ENCODE results near the gene ANAPC4.

Gene ANAPC4

GRCh38 chr4:25379591-25379990, 2.5 kb downstream of the ANAPC4 start:
- DNase-seq, result no peak

DNA sequence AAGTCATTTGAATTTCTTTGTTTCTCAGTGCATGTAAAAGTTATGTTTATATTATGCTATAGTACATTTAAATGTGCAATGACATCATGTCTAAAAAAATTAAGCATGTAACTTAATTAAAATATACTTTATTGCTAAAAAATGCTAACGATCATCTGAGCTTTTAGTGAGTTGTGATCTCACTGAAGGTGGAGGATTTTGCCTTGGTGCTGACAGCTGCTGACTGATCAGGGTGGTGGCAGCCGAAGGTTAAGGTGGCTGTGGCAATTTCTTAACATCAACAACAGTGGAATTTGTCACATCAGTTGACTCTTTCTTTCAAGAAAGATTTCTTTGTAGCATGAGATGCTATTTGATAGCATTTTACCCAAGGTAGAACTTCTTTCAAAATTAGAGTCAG, 6.6 kb downstream of the ANAPC4 start:
- no peak for DNase-seq

- no peak for DNase-seq
These were observed 9.9 kb downstream of the ANAPC4 start for GRCh38 chr4:25386926-25387325.

GRCh38 chr4:25397305-25397704, 20.2 kb downstream of the ANAPC4 start:
- no peak for DNase-seq

GRCh38 chr4:25399510-25399909, 22.4 kb downstream of the ANAPC4 start:
- DNase-seq, result no peak

- DNase-seq, result no peak
These were observed 24.0 kb downstream of the ANAPC4 start for GRCh38 chr4:25401066-25401465.

- no peak for DNase-seq
These were observed 25.5 kb downstream of the ANAPC4 start for GRCh38 chr4:25402521-25402920.

DNA sequence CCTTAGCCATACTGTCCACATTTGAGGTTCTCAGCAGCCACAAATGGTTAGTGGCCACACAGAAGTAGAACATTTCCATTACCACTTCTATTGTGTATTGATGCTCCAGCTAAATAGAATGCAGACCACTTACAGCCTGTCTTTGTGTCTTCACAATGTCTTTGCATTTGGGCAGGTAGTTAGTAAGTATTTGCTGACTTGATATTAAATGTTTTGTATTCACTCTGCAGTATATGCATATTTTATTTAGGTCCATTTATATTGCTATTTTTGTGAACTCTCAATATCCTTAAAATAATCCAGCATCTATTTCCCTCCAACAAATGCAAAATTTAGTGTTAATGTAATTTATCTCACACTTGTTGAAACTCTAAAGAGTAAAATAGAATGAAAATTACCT, 26.6 kb downstream of the ANAPC4 start:
- DNase-seq, result no peak

DNA sequence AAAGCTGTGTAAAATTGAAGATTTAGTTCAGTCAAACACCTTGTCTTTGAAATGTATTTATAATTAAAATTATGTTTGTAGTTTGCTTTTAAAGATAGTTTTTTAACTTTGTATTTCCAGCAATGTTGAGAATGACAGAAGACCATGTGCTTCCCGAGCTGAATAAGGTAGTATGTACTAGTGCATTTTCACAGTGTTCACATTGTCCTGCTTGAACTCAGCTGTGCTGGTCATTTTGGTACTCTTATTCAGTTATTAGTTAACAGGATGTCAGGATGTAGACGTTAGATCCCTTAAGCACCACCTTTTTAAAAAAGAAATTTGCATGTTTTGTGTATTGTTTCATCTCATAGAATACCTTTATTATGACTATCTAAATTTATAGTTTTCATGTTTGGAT, 28.4 kb downstream of the ANAPC4 start:
- DNase-seq, result no peak

DNA sequence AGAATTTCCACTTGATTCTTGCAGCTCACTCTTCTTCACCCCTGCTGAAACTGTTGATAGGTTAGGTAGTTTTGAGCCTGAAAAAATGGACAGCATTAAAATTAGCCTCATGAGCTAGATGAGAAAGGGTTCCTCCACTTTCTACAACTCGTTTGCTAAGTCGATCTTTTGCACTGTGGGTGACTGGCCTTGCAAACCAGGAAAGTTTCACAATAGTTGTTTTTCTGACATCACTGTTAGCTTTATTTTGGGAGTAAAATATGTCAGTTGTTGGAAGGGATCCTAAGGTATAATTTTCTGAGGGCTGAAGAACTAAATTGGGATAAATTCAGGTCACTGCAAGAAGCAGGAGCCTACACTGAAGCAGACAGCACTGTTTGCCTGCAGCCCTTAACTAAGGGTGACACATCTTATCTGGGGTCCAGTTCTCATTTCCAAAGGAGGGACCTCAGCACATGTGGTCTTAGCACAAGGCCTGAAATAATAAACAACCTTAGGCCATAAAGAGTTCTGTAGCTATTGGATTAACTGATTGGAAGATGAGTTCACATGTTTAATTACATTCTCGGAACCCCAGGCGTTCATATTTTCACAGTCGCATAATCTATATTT, 29.1 kb downstream of the ANAPC4 start:
- DNase-seq, result no peak

DNA sequence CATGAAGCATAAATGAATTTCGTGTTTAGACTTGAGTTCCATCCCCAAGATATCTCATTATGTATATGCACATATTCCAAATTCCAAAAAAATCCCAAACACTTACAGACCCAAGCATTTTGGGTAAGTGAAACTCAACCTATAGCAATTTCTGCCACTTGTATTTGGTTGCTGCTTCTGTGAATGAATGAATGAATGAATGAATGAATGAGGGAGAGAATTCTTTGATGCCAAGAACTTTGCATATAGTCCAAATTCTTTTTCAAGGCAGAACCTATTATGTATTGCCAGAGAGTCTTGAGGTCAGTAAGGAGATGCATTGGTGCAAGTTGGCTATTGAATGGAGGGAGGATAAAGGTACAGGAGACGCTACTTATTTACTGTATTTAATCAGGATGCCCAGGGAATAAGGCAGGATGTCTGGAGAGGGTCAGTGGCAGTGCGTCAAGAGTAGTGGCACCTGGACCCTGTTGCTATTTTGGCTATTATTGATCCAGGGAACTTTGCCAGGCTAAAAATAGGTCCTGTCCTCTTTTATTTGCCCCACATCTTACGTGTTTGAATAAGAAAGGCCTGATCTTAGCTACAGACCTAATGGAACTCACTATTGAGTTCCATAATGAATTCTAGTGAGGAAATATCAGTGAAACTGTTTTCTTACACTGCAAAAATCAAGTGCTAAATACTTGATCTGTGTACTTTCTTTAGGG, 33.9 kb downstream of the ANAPC4 start:
- DNase-seq, result no peak

DNA sequence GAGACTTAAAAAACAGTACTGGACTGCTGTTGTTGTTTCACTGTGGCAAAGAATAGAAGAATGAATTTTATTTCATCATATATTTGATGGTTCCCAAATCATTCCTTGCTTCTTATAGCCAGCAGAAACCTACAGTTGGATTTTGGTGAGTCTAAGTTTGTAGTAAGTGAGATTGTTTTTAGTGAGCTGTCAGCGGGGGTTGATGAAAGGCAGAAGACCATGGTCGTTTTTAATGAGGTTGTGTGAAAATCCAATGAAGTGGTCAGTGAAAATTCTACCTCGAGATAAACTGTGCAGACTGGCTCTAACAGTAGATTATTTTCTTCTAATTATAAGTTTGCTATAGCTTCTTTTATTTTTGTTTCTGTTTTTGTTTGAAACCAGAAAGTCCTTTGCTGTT, 36.2 kb downstream of the ANAPC4 start:
- DNase-seq, result no peak

- DNase-seq, result no peak
These were observed 40.0 kb downstream of the ANAPC4 start for GRCh38 chr4:25417014-25417413.

GRCh38 chr4:25420931-25421330, 43.9 kb downstream of the ANAPC4 start:
- no peak for DNase-seq

DNA sequence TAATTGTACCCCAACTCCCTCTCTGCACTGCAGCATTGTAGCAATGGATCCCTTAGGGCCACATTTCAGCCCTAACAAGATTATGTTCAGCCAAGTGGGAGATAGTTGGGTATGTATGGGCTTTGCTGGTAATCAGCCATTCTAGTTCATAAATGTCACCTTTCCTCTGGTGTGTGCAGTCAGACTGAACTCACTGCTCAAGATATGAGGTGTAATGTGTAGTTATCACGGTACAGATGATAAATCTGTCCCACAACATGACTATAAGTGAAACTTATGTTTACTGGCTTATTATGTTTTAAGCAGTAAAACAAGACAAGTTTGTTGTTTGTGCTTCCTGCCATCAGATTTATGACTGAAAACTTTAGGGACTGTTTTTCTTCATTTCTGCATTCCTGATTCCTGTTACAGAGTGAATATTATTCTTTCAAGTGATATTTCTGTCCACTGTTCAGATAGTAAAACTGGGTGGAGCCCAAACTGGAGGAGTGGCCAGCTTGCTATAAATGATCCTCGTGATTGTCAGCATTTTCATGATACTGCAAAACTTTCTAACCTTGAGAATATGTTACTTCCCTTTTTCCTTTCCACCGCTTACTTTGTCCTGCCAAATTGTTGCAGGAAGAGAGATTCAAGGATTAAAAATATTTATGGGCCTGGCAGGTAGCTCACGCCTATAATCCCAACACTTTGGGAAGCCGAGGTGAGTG, 44.9 kb downstream of the ANAPC4 start:
- DNase-seq, result no peak

DNA sequence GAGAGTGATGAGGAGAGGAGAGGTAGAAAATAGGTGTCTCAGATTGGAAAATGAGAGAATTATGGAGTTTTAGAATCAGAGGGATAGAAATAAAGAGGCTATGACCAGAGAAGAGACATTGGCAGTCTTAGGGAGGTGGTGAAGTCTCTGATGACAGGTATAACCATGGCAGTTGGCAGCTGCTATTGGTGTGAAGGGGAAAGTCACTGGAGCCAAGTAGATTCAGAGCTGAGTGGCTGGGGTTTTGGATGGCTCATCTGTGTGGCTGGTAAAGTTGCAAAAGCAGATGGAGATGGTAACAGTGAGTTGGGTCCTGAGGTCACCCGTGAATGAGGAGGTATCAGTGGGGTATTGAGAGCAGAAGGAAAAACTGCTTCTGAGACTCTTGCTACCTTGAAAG, 46.5 kb downstream of the ANAPC4 start:
- no peak for DNase-seq

- DNase-seq, result no peak
These were observed 47.6 kb downstream of the ANAPC4 start for GRCh38 chr4:25424539-25425228.

DNA sequence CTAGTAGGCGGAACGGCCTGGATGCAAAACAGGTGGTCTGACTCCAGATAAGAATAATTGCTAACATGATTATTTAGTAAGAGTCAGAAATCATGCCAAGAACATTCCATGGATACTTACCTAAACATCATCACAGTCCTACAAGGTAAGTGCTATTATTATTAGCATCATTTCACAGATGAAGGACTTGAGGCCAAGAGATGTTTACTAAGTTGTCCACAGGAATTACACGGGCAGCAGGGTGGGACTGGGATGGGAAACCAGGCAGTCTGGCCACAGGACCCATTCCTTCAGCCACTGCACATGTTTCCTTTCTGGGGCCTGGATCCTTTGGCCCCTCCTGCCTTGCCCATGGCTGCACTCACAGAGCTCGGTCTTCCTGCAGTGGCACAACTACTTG, 48.3 kb downstream of the ANAPC4 start:
- DNase-seq, result no peak

DNA sequence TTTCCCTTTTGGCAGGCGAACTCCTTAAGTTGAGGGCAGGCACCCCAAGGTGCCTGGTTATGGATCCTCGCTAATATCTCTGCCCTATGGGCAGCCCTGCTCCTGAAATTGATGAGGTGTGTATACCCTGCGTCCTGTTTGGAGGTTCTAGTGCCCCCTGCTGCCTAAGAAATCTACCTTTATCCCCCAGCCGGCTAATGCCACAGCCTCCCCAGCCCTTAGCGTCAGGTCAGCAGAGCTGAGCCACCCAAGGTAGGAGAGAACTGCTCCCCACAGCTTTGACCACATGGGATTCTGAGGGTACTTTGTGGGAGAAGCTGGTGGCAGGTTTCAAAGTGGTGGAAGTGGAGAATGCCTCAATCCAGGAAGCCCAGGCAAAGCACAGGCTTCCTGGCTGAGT, 50.8 kb downstream of the ANAPC4 start:
- DNase-seq, result no peak

GRCh38 chr4:25430630-25431029, 53.6 kb downstream of the ANAPC4 start:
- DNase-seq, result no peak

GRCh38 chr4:25433966-25434827, 57.1 kb downstream of the ANAPC4 start:
- no peak for DNase-seq

DNA sequence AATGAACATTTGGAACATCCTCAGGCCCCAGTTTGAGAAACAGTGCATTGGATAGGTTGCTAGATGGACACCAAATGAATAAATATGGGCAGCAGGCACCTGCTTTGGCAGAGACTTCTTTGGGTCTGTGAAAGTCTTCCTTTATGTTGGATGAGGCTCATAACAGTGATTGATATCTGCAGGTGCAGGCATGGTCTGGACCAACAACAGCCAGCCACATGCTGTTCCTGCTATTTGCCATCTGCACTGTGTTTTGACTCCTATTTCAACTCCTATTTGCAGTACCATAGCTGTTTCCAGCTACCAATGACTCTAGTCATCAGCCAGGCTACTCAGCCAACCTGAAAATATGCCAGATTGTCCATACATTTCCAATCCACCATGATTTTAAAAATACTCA, 60.9 kb downstream of the ANAPC4 start:
- DNase-seq, result peak; percentile 8
